NOMO-1 (cell line): ENCODE measurements around the gene ADCY7.

Source experiments
- DNase-seq, 2 experiments: peaks; one replicate each; lab custom pipeline; 2025; ENCODE audit not compliant: unreplicated experiment in 2 of 2; lab: John Stamatoyannopoulos, UW

Gene ADCY7

GRCh38 chr16:50247906-50248608 lies 18.3 kb upstream of the ADCY7 start:
- no peak for DNase-seq

GRCh38 chr16:50248845-50249244 lies 17.5 kb upstream of the ADCY7 start:
- no peak for DNase-seq

- no peak for DNase-seq
These were observed 14.8 kb upstream of the ADCY7 start for GRCh38 chr16:50251375-50252081.

- no peak for DNase-seq
These were observed 14.2 kb upstream of the ADCY7 start for GRCh38 chr16:50252082-50252611.

GRCh38 chr16:50252874-50253513 lies 13.4 kb upstream of the ADCY7 start:
- DNase-seq, result no peak

- no peak for DNase-seq
These were observed 12.8 kb upstream of the ADCY7 start for GRCh38 chr16:50253514-50253910.

DNA sequence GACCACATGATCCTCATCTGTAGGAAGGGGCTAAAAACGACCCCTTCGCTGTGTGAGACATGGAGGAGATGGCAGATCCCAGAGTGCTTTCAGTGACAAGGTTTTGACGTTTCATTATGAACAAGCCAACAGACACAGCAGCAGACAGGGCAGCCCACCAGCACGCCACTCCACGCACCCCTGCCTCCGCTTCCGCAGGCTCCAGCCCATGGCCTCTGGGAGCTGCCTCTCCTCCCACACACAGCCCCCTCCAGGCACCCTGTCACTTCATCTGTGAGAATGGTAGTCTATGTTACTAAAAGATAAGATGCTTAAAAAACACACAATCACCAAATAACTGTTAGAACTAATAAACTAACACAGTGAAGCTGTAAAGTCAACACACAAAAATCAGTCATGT lies 12.3 kb upstream of the ADCY7 start:
- no peak for DNase-seq

- no peak for DNase-seq
These were observed 10.8 kb upstream of the ADCY7 start for GRCh38 chr16:50255538-50255937.

DNA sequence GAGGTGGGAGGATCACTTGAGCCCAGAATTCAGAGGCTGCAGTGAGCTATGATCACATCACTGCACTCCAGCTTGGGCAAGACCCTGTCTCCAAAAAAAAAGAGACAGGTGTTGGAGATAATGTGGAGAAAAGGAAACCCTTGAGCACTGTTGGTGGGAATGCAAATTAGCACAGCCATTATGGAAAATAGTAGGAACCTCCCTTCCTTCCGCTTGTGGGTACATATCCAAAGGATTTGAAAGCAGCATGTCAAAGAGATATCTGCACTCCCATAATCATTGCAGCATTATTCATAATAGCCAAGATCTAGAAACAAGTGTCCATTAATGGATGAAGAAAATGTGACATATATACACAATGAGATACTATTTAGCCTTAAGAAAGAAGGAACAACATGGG lies 9.7 kb upstream of the ADCY7 start:
- DNase-seq, result no peak

DNA sequence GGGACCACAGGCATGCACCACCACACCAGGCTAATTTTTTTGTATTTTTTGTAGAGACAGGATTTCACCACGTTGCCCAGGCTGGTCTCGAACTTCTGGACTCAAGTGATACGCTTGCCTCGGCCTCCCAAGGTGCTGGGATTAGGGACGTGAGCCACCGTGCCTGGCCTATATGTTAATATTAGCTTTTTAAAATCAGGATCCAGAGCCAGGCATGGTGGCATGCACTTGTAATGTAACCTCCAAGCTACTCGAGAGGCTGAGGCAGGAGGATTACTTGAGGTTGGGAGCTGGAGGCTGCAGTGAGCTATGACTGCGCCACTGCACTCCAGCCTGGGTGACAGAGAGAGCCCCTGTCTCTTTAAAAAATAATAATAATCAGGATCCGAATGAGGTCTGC lies 8.5 kb upstream of the ADCY7 start:
- DNase-seq, result no peak

- no peak for DNase-seq
These were observed 6.8 kb upstream of the ADCY7 start for GRCh38 chr16:50259334-50260205.

DNA sequence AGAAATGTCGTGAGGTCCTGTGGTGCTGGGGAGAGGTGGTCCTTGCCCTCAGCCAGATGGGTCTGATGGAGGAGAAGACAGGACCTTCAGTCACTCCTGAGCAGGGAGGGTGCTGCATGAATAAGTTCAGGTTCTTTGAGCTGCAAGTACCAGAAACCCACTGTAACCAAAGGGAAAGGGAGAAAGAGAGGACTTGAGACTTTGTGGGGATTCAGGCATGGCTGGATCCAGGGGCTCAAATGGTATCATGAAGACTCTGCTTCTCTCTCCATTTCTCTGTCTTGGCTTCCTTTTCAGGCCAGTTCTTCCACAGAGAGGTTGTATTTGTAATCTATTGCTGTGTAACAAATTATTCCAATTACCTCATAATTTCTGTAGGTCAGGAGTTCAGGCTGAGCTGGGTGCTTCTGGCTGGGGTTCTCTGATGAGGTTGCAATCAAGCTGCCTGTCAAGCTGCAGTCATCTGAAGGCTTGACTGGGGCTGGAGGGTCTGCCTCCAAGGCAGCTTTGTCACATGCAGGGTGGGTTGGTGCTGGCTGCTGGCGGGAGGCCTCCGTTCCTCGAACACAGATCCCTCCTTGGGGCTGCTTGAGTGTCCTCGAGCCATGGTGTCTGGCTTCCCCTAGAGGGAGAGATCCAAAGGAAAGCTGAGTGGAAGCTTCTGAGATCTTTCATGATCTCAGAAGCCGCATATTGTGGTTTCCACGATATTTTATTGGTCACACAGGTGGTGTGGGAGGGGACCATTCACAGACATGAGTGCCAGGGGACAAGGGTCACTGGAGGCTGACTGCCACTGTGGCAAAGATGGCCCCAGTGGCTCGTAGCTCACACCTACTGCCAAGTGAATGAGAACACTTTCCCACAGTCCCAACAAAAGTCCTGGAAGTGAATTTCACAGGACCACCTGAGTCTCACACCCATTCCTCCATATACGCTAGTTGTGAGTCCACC lies 5.9 kb upstream of the ADCY7 start:
- DNase-seq, result no peak

GRCh38 chr16:50261160-50261706 lies 5.1 kb upstream of the ADCY7 start:
- DNase-seq, result no peak

- no peak for DNase-seq
These were observed 4.6 kb upstream of the ADCY7 start for GRCh38 chr16:50261707-50262235.

GRCh38 chr16:50263060-50263909 lies 3.1 kb upstream of the ADCY7 start:
- no peak for DNase-seq

- DNase-seq, result no peak
These were observed 2.1 kb upstream of the ADCY7 start for GRCh38 chr16:50263940-50264929.

GRCh38 chr16:50265260-50265659 lies 1.1 kb upstream of the ADCY7 start:
- peak in 1 of 2 experiments; percentile 11 for DNase-seq
